NCI-H524 treated with DMSO at 0.1 percent for 48 hours (cell line): Measurements from ENCODE around the gene SOD3.

Experiments
- DNase-seq: peaks from one replicate; lab custom pipeline; 2025; lab: John Stamatoyannopoulos, UW

The SOD3 gene

DNA sequence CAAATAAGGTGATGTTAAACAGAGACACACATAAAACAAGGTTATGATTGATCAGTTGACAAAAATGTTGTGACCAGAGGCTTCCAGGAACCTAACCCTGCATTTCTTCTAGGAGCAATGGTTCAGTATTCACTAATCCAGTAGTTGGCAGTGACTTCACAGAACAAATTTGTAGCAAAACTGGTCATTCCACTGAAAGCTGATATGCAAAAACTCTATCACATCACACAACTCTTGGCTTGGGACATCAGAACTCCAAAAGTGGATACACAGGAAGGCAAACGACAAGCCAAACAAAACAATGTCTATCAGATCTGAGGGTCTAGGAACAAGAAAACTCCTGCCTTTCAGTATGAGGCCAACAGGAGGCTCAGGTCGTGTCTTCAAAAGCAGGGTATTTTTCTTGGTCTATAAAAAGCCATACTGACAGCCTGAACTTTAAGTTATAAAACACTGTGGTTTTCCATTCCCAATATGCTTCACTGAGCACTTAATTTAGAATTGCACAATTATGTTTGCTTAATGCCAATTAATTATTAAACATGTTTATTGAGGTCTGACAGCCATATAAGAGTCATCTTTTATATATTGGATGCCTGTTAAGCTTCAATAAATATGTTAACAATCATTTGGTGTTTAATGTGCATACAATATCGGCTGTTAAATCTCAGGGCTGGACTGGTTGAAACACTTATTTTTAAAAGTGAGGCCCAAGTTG is 45.6 kb downstream of the SOD3 start:
- no peak for DNase-seq

DNA sequence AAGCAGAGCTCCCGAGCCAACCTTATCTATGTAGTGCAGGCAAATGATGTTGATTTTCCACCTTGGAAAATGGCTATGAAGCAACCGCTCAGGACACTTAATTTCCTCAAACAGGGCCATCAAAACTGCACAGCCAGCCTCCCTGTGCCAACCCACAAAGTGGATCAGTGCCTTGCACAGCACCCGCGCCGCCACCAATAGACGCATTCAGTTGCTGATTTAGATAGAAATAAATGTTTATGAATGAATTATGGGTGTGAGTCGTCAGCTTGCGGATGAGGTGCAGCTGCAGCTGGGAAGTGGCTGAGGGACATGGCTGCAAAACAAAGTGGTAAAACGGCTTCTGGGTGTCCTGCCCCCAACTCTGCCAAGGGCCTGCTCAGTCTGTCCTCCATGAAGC is 47.0 kb downstream of the SOD3 start:
- no peak for DNase-seq

DNA sequence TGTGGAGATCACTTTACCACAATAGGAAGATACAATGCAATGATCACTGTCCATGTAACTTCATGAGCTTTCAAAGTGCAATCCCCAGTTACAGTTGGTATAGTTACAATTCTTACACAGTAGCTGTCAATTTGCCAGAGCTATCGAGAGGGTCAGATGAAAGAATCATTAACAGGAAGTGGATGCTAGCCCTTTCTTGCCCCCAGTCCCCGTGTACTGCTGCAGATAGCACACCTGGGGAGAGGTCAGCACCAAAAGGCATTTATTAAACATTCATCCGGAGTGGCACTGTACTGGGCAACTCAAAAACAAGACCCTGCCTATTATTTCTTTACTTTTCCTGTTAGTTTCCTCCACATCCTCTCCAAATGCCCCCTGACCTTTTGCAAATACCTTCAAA is 47.7 kb downstream of the SOD3 start:
- DNase-seq = no peak

DNA sequence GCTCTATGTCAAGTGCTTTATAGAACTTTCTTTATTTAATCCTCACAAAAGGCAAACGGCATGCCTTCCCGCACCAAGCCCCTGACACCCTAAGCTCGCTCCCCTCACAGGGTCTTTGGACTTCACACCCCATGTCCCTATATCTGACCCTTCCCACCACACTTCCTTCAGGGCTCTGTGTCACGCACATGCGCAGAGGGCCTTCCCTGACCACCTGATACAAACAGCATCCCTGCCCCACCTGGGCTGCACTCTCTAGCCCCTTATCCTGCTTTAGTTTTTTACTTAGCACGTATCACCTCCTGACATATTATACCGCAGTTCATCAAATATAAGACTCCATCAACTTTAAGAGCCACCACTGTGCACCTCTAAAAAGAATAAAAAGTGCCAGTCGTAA is 49.8 kb downstream of the SOD3 start:
- DNase-seq = no peak

DNA sequence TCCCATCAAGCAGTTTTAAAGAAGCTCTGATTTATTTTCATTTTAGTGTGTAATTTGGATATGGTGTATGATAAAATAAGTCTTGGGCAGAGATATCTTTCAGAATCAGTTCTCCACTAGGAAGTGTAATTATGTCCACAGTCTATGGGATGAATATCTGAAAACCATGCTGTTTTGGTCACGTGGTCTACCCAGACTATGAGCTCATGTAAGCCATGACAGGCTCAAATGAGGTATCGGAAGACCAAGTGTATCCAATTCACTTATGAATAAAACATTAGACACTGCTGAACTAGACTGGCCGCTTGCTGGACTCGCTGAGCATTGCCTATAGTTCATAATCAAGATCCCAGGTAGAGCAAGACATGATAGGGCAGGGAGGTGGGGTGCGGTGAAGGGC is 50.5 kb downstream of the SOD3 start:
- peak; percentile 24 for DNase-seq

DNA sequence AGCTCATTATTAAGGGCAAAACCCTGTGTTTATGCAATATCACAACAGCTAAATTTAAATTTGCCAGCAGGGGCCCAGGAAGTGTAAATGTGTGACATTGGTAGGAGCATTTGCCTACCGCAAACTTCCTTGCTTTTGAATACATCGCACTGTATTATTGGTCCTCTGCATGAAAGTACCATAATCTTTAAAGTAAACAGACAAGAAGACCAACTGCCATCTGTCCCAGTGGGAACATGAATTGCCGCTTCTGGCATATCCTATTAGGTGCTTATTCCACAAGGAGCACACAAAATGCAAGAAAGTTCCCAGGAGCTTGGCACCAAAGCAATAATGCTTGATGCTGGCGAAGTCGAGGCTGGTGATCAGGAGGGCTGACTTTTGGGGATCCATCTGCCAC is 51.3 kb downstream of the SOD3 start:
- DNase-seq = peak; percentile 93

DNA sequence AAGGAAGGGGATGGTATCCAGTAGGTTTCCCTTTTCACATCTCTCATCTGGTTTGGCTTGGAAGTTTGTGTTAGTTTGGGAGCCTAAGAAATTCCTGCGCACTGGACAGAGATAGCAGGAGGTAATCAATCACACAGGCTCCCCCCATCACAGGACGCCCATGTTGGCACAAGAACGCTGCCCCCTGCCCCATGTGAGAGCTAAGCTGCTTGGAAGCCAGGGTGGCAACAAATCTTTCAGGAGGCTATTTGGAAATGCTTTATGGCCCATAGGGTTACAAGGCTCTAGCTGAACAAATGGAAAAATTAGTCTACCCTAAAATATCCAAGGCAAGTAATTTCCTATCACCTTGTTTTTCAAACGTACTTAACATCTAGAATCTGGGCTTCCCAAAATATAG is 54.0 kb downstream of the SOD3 start:
- no peak for DNase-seq

DNA sequence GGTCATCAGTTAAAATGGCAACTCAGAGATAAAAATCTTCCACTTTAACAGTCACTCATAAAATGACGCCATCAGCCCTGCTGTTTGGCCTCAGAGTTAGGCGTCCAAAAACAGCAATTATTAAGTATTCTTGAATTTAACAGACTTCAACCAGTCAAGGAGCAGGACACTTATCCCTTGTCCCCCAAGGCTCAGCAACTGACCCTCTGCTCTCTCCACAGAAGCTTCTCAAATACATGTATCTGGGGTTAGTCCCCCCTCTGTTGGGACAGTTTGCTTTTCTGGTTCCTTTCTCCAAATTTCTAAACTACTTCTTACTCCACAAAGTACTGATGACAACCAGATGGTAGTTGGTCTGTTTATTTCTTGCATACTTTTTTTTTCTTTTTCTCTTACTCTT is 54.4 kb downstream of the SOD3 start:
- no peak for DNase-seq
